Trophoblast cell (in vitro differentiated cells and primary cell): ENCODE measurements around the gene CLEC16A.

Source experiments
- DNase-seq, 2 donors: peaks; one replicate each; pipeline ENCODE4 v3.0.0-alpha.2; 2016
- H2AFZ ChIP-seq: 2 replicates; pipeline ENCODE4 v1.6.1; 2013; ENCODE audit warnings: low read length, moderate library complexity, mild to moderate bottlenecking; ENCODE audit not compliant: insufficient read depth, poor library complexity
- H2AK5ac ChIP-seq: 2 replicates; pipeline ENCODE4 v1.6.1; 2013; ENCODE audit warnings: mild to moderate bottlenecking, low read length
- H2BK120ac ChIP-seq: 2 replicates; pipeline ENCODE4 v1.6.1; 2013; ENCODE audit warnings: low read length, mild to moderate bottlenecking, moderate library complexity; ENCODE audit not compliant: insufficient read depth, poor library complexity
- H2BK12ac ChIP-seq: 2 replicates; pipeline ENCODE4 v1.6.1; 2013; ENCODE audit warnings: mild to moderate bottlenecking, low read length, moderate library complexity
- H2BK5ac ChIP-seq: 2 replicates; pipeline ENCODE4 v1.6.1; 2013; ENCODE audit warnings: low read length, low read depth, moderate library complexity, mild to moderate bottlenecking; ENCODE audit not compliant: poor library complexity
- H3K14ac ChIP-seq: 2 replicates; pipeline ENCODE4 v1.6.1; 2013; ENCODE audit warnings: mild to moderate bottlenecking, low read length
- H3K18ac ChIP-seq: 2 replicates; pipeline ENCODE4 v1.6.1; 2013; ENCODE audit warnings: mild to moderate bottlenecking, low read length
- H3K23ac ChIP-seq: 2 replicates; pipeline ENCODE4 v1.6.1; 2013; ENCODE audit warnings: low read length
- H3K27ac ChIP-seq: 2 replicates; pipeline ENCODE4 v1.5.1; 2013; ENCODE audit warnings: low read depth, mild to moderate bottlenecking, inconsistent platforms, low read length, moderate library complexity
- H3K27me3 ChIP-seq: 2 replicates; pipeline ENCODE4 v1.6.1; 2013; ENCODE audit warnings: inconsistent platforms, mild to moderate bottlenecking, low read length, moderate library complexity; ENCODE audit not compliant: insufficient read depth
- H3K36me3 ChIP-seq, 2 experiments: 1 replicate in 1 of 2; 2 replicates in 1 of 2; pipeline ENCODE4 v1.6.1; 2013; ENCODE audit warnings: low read length in 2 of 2, mild to moderate bottlenecking in 2 of 2, moderate library complexity in 1 of 2; ENCODE audit not compliant: insufficient read depth in 2 of 2, control insufficient read depth in 1 of 2
- H3K4ac ChIP-seq: 2 replicates; pipeline ENCODE4 v1.6.1; 2013; ENCODE audit warnings: low read depth, mild to moderate bottlenecking, low read length, moderate library complexity
- H3K4me1 ChIP-seq, 2 experiments: 1 replicate in 1 of 2; 2 replicates in 1 of 2; pipeline ENCODE4 v1.6.1; 2013; ENCODE audit warnings: low read length in 2 of 2, mild to moderate bottlenecking in 2 of 2, moderate library complexity in 1 of 2; ENCODE audit not compliant: insufficient read depth in 2 of 2, control insufficient read depth in 1 of 2
- H3K4me2 ChIP-seq: 2 replicates; pipeline ENCODE4 v1.6.1; 2013; ENCODE audit warnings: inconsistent platforms, mild to moderate bottlenecking, low read length, moderate library complexity
- H3K4me3 ChIP-seq: 2 replicates; pipeline ENCODE4 v1.5.1; 2013; ENCODE audit warnings: mild to moderate bottlenecking, low read depth, low read length, inconsistent platforms
- H3K79me1 ChIP-seq: one replicate; pipeline ENCODE4 v1.6.1; 2013; ENCODE audit warnings: low read length
- H3K79me2 ChIP-seq: 2 replicates; pipeline ENCODE4 v1.6.1; 2013; ENCODE audit warnings: low read length, mild to moderate bottlenecking; ENCODE audit not compliant: control insufficient read depth, insufficient read depth, poor library complexity
- H3K9ac ChIP-seq: 2 replicates; pipeline ENCODE4 v1.6.1; 2013; ENCODE audit warnings: mild to moderate bottlenecking, low read length
- H3K9me3 ChIP-seq: 2 replicates; pipeline ENCODE4 v1.6.1; 2013; ENCODE audit warnings: low read depth, mild to moderate bottlenecking, control low read depth, inconsistent platforms, low read length; ENCODE audit not compliant: insufficient read depth
- H4K12ac ChIP-seq: 2 replicates; pipeline ENCODE4 v1.6.1; 2013; ENCODE audit warnings: low read depth, mild to moderate bottlenecking, low read length, moderate library complexity
- H4K8ac ChIP-seq: 2 replicates; pipeline ENCODE4 v1.6.1; 2013; ENCODE audit warnings: low read depth, mild to moderate bottlenecking, low read length, moderate library complexity
- H4K91ac ChIP-seq: one replicate; pipeline ENCODE4 v1.6.1; 2013; ENCODE audit warnings: low read depth, mild to moderate bottlenecking, low read length, moderate library complexity
- WGBS: extraction: QIAGEN DNeasy Blood & Tissue Kit; methylation state at CpG from one replicate; pipeline ENCODE4 v1.1.7; 2013; ENCODE audit warnings: missing lambda C conversion rate; ENCODE audit not compliant: insufficient read length, insufficient coverage; ENCODE audit errors: extremely low coverage; 5-methylcytosine and 5-hydroxymethylcytosine counted together

The CLEC16A gene

DNA sequence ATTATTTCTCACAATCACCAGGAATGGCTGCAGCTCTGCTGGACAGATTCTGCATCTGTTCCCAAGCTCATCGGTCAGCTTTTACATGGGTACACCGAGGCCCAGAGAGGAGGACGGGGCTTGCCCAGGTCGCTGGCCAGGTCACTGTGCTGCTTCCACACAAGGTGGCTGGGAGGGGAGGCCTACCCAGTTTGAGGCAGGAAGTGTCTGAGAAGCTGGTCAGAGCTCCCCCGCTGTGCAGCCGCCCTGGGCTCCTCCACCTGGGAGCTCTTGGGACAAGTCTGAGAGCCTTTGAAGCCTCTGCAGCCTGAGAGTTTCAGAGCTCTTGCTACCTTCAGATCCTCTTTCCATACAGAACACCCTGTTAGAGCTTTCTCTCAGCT lies 143.3 kb downstream of the CLEC16A start:
- Histone ChIP-seq H4K12ac (no peak overlapping the region), H3K4ac (no peak overlapping the region), H2BK120ac (no peak overlapping the region), H3K79me1 (peaks cover 11% of the 10 kb centered on the region), H2BK12ac (peak overlapping the region; percentile 2), H3K79me2 (no peaks in the 10 kb centered on the region), H3K4me2 (no peak overlapping the region), H2AFZ (no peak overlapping the region), H4K8ac (no peak overlapping the region), H3K9ac (no peak overlapping the region), H3K9me3 (no peaks in the 10 kb centered on the region), H3K18ac (no peak overlapping the region), H4K91ac (no peak overlapping the region), H3K27me3 (no peaks in the 10 kb centered on the region), H3K23ac (no peak overlapping the region), H3K27ac (no peak overlapping the region), H2AK5ac (no peak overlapping the region), H2BK5ac (no peak overlapping the region), H3K14ac (no peak overlapping the region), H3K36me3 (peaks cover 3 to 5% of the 10 kb centered on the region in 2 experiments), H3K4me1 (peaks cover 17 to 23% of the 10 kb centered on the region in 2 experiments), H3K4me3 (no peak overlapping the region)
- no CpG with 5 or more reads among the region's 6 CpGs for WGBS
- DNase-seq, result no peak

DNA sequence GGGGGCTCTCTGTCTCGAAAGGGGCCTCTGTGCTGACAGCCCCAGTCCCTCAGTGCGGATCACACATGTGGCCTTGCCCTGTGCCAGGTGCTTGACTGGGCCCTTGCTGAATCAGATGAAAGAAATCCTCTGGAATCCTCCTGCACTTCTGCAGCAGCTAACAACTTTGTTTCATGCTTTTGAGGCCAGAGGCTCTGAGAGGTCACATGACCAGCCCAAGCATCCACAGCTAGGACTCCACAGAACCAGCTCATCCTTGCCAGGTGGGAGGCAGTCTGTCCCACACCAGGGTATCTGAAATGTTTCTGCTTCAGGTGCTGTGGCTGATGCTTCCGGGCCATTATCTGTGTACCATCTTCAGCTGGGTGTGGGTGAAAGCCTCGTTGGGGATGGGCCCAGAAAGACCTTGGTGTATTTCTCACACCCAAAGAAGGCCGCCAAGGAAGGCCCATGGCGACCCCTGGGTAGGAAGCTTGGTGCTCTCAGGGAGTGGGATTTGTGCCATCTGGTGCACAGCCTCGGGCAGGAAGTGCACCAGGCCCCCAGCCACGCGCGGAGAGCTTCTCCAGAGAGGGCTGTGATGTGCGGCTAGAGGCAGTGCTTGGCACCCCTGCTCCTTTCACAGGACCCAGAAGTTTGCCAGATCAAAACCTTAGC lies 143.8 kb downstream of the CLEC16A start:
- Histone ChIP-seq H3K4ac (no peak overlapping the region), H3K18ac (no peak overlapping the region), H4K12ac (no peak overlapping the region), H2AFZ (no peak overlapping the region), H2AK5ac (peak overlapping the region; percentile 18), H2BK120ac (no peak overlapping the region), H3K27me3 (no peaks in the 10 kb centered on the region), H3K27ac (no peak overlapping the region), H3K79me1 (peaks cover 10% of the 10 kb centered on the region), H3K4me3 (no peak overlapping the region), H4K91ac (no peak overlapping the region), H3K9me3 (no peaks in the 10 kb centered on the region), H3K9ac (no peak overlapping the region), H3K4me2 (no peak overlapping the region), H3K79me2 (no peaks in the 10 kb centered on the region), H3K23ac (no peak overlapping the region), H4K8ac (no peak overlapping the region), H2BK5ac (no peak overlapping the region), H3K4me1 (peaks cover 17 to 23% of the 10 kb centered on the region in 2 experiments), H3K36me3 (peaks cover 3 to 5% of the 10 kb centered on the region in 2 experiments), H2BK12ac (peak overlapping the region; percentile 26), H3K14ac (no peak overlapping the region)
- no CpG with 5 or more reads among the region's 11 CpGs for WGBS
- peak in 1 of 2 donors; percentile 60 for DNase-seq

DNA sequence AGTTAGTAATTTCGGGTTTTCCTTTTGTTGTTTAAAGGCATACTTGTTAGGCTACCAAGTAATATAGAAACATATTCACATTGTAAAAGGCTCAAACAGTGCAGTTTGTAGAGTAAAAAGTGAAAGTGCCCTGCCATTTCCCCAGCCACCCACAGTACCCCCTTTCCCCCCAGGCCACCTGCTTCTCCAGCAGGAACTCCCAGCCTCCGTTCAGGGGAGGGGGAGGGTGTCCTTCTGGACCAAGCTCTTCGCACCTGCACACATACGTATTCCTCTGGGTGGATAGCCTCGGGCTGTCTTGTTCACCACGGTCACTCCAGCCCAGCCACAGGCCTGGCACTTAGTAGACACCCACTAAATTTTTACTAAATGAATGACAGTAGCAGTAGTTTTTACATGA lies 144.5 kb downstream of the CLEC16A start:
- Histone ChIP-seq H3K14ac (no peak overlapping the region), H4K12ac (no peak overlapping the region), H3K36me3 (peaks cover 3 to 5% of the 10 kb centered on the region in 2 experiments), H2BK120ac (no peak overlapping the region), H2BK5ac (no peak overlapping the region), H3K4me1 (peaks cover 18 to 25% of the 10 kb centered on the region in 2 experiments), H3K23ac (no peak overlapping the region), H3K9ac (no peak overlapping the region), H2BK12ac (no peak overlapping the region), H3K79me2 (no peaks in the 10 kb centered on the region), H3K4me3 (no peak overlapping the region), H3K4me2 (no peak overlapping the region), H2AK5ac (no peak overlapping the region), H4K91ac (no peak overlapping the region), H3K79me1 (peaks cover 7% of the 10 kb centered on the region), H4K8ac (no peak overlapping the region), H2AFZ (no peak overlapping the region), H3K4ac (no peak overlapping the region), H3K27ac (no peak overlapping the region), H3K18ac (no peak overlapping the region), H3K9me3 (no peaks in the 10 kb centered on the region), H3K27me3 (no peaks in the 10 kb centered on the region)
- DNase-seq, result no peak
- no CpG with 5 or more reads among the region's 6 CpGs for WGBS

DNA sequence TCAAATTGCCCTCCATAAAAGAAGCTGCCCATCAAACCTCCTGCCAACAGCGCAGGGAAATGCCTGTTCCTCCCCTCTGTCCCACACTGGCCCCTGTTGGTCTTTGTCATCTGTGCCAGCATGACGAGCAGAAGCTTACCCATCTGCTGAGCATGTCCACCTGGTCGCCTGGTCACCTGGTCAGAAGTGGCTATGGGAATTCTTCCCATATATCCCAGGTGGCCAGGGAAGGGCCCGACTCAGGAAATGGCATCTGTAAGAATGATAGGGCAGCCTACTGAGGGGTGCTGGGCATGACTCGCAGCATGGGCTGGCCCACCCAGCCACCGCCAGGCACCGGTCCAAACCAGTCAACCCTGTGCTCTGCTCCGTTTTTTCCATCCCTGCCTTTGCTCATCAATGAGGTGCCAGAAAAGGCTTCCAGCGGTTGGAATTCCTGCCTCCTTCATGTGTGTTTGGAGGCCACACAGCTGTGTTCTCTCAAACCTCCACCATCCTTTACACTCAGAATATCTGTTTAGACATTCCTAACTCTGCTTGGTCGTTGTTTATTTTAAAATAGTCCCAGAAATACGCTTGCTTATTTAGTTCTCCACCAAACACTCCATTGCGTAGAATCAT lies 145.2 kb downstream of the CLEC16A start:
- no peak overlapping the region for H3K14ac ChIP-seq

More for the DNA sequence above, 145.2 kb downstream of the CLEC16A start:
- Histone ChIP-seq H3K18ac (no peak overlapping the region), H3K27ac (no peak overlapping the region), H4K8ac (no peak overlapping the region), H2AFZ (no peak overlapping the region), H3K4me2 (no peak overlapping the region), H3K4ac (no peak overlapping the region), H3K9ac (no peak overlapping the region), H3K79me2 (no peaks in the 10 kb centered on the region), H4K12ac (no peak overlapping the region), H2BK5ac (no peak overlapping the region), H3K27me3 (no peaks in the 10 kb centered on the region), H3K4me3 (no peak overlapping the region), H3K36me3 (peaks cover 3 to 5% of the 10 kb centered on the region in 2 experiments), H2BK12ac (no peak overlapping the region), H3K4me1 (peaks cover 22 to 27% of the 10 kb centered on the region in 2 experiments), H3K79me1 (peaks cover 5% of the 10 kb centered on the region), H2AK5ac (peak overlapping the region; percentile 16), H3K9me3 (no peaks in the 10 kb centered on the region), H2BK120ac (no peak overlapping the region), H3K23ac (no peak overlapping the region), H4K91ac (no peak overlapping the region)
- DNase-seq, result no peak
- WGBS, result no CpG with 5 or more reads among the region's 12 CpGs
